ENCODE data around the gene ARHGAP22. TPM values are rescaled to one million over a fixed set of nuclear protein-coding genes. Genes with fewer than 3 reads are reported as not detected.
A peak's percentile ranks its signal among the peaks of the same experiment; 100 is the strongest.
"Not testable (repeated sequence)": the region's sequence is repeated elsewhere in the genome, so short reads cannot be mapped to it uniquely, and the experiment has no call there.

ARHGAP22 gene
- total RNA-seq, 1 donor from 2014 or later, result 3.2 TPM

DNA sequence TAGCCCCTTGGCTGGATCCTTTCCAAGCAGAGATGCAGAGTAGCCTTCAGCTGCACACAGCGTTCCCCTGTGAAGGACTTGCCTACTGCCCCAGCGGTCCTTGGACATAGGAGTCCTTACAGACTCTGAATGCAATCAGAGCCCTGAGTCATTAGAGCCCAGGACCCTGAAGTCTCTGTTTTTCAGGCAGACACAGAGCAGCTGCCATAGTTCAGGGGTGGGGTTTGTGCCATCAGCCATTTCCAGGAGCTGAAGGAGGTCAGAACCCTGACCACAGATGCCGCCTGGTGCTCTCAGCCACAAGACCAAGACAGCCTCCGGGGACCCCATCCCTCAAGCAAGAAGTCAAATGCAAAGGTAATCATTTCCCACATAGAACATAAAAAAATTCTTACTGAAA lies 47.0 kb upstream of the ARHGAP22 start:
- peak in 1 of 2 donors; percentile 82 for DNase-seq (ENCODE audit: extremely low spot score in 2 of 2)
- H3K4me3 ChIP-seq, result no peak overlapping the region
- H3K27ac ChIP-seq, result no peak overlapping the region
- intact Hi-C loops (cut with DNase I), result no loop called here
- H3K36me3 ChIP-seq, result no peaks in the 10 kb centered on the region
- no peak for TF ChIP-seq POLR2AphosphoS5 (IDR thresholded peaks at IDR 0.05; ENCODE audit: insufficient read depth in 1 of 2, low read depth in 1 of 2)
- TF ChIP-seq, protein P1, sequence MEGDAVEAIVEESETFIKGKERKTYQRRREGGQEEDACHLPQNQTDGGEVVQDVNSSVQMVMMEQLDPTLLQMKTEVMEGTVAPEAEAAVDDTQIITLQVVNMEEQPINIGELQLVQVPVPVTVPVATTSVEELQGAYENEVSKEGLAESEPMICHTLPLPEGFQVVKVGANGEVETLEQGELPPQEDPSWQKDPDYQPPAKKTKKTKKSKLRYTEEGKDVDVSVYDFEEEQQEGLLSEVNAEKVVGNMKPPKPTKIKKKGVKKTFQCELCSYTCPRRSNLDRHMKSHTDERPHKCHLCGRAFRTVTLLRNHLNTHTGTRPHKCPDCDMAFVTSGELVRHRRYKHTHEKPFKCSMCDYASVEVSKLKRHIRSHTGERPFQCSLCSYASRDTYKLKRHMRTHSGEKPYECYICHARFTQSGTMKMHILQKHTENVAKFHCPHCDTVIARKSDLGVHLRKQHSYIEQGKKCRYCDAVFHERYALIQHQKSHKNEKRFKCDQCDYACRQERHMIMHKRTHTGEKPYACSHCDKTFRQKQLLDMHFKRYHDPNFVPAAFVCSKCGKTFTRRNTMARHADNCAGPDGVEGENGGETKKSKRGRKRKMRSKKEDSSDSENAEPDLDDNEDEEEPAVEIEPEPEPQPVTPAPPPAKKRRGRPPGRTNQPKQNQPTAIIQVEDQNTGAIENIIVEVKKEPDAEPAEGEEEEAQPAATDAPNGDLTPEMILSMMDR (IDR thresholded peaks at IDR 0.05), result no peak
- no peaks in the 10 kb centered on the region for H3K9me3 ChIP-seq
- H3K27me3 ChIP-seq, result no peaks in the 10 kb centered on the region
- H3K4me1 ChIP-seq, result peaks cover 18% of the 10 kb centered on the region

DNA sequence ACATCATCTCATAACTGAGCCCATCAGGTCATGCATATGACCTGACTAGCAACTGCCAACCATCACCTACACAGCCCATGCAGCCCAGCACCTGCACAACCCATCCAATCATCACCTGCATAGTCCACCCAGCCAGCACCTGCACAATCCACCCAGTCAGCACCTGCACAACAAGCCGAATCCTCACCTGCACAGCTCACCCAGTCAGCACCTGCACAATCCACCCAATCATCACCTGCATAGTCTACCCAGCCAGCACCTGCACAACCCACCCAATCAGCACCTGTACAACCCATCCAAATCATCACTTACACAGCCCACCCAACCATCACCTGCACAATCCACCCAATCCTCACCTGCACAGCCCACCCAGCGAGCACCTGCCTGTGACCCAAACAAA lies 46.4 kb upstream of the ARHGAP22 start:
- Histone ChIP-seq H3K4me1 (peaks cover 13% of the 10 kb centered on the region), H3K9me3 (no peaks in the 10 kb centered on the region), H3K4me3 (no peak overlapping the region), H3K27me3 (no peaks in the 10 kb centered on the region), H3K27ac (no peak overlapping the region), H3K36me3 (no peaks in the 10 kb centered on the region)
- intact Hi-C loops (cut with DNase I), result no loop called here
- peak in 1 of 2 donors; percentile 58 for DNase-seq (ENCODE audit: extremely low spot score in 2 of 2)
- TF ChIP-seq POLR2AphosphoS5 (IDR thresholded peaks at IDR 0.05; ENCODE audit: insufficient read depth in 1 of 2, low read depth in 1 of 2) (no peak), POLR2A (IDR thresholded peaks at IDR 0.05) (no peak)
- TF ChIP-seq, protein P1 (IDR thresholded peaks at IDR 0.05), result no peak

DNA sequence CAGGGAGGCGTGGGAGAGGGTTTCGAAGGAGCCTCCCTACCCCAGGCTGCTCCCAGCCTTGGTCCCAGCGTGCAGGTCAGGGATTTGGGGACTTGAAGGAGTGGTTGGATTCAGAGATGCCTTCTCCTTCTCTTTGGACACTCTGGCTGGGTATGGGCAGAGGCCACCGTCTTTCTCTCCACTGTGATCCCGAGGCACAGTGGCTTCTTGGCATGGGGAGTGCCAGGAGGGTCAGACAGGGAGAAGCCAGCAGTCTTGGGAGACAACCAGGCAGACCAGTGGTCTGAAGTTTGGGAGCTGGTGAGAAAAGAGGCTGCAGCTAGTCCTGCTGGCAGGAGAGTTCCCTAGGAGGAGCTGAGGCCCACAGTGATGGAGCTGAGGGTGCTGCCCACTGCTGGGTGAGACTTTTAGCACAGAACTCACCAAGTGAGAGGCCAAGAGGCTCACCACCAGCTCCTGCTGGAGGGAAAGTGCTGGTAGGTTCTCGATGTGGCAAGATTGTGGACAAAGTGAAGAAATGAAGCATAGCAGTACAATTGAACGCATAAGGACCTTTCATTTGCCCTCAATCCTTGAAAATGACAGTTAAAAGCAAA lies 44.6 kb upstream of the ARHGAP22 start:
- intact Hi-C loops (cut with DNase I), result no loop called here

DNA sequence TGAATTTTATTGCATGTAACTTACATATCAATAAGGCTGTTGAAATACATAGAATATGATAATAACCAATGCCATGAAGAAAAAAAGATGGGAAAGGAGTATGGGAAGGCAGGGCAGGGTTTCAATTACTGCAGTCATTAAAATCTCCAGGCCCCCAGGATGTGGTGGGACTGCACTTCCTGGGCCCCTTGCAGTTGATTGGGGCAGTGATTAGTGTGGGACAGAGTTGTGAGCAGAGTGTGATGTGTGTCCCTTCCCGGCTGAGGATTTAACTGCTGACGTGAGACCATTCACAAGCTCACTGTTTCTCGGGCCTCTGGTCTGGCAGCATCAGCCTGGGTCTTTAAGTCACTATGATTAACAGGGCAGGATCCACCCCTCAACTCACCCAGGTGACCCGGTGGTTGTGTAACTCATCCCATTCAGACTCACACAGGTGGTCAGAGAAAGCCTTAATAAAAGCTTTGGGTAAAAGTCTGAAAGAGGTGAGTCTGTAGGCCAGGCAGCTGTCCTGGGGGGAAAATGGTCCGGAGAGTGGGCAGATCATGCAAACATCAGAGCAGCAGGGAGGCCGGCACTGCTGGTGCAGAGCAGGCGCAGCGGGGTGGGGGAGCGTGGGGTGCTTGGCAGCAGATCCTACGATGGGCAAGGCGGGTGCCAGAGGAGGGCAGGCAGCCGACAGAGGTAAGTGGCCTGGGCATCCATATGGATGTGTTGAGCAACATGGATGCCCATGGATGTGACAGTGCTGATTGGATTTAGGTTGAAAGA lies 43.5 kb upstream of the ARHGAP22 start:
- TF ChIP-seq POLR2A (IDR thresholded peaks at IDR 0.05) (no peak), POLR2AphosphoS5 (IDR thresholded peaks at IDR 0.05; ENCODE audit: insufficient read depth in 1 of 2, low read depth in 1 of 2) (no peak)
- TF ChIP-seq, protein P1 (IDR thresholded peaks at IDR 0.05), result no peak
- peak; percentile 69 to 85 for DNase-seq (ENCODE audit: extremely low spot score in 2 of 2)
- H3K27me3 ChIP-seq, result no peaks in the 10 kb centered on the region
- H3K9me3 ChIP-seq, result no peaks in the 10 kb centered on the region
- intact Hi-C loops (cut with DNase I), result no loop called here
- no peak overlapping the region for H3K27ac ChIP-seq
- H3K4me1 ChIP-seq, result no peaks in the 10 kb centered on the region
- no peak overlapping the region for H3K4me3 ChIP-seq
- no peaks in the 10 kb centered on the region for H3K36me3 ChIP-seq

More for the DNA sequence above, 44.6 kb upstream of the ARHGAP22 start:
- no peaks in the 10 kb centered on the region for H3K27me3 ChIP-seq
- peak in 1 of 2 donors; percentile 79 for DNase-seq (ENCODE audit: extremely low spot score in 2 of 2)
- H3K4me1 ChIP-seq, result no peaks in the 10 kb centered on the region
- TF ChIP-seq POLR2A (IDR thresholded peaks at IDR 0.05) (no peak), POLR2AphosphoS5 (IDR thresholded peaks at IDR 0.05; ENCODE audit: insufficient read depth in 1 of 2, low read depth in 1 of 2) (no peak)
- TF ChIP-seq, protein P1 (IDR thresholded peaks at IDR 0.05), result no peak
- H3K4me3 ChIP-seq, result no peak overlapping the region
- H3K36me3 ChIP-seq, result no peaks in the 10 kb centered on the region
- H3K9me3 ChIP-seq, result no peaks in the 10 kb centered on the region
- H3K27ac ChIP-seq, result no peak overlapping the region

DNA sequence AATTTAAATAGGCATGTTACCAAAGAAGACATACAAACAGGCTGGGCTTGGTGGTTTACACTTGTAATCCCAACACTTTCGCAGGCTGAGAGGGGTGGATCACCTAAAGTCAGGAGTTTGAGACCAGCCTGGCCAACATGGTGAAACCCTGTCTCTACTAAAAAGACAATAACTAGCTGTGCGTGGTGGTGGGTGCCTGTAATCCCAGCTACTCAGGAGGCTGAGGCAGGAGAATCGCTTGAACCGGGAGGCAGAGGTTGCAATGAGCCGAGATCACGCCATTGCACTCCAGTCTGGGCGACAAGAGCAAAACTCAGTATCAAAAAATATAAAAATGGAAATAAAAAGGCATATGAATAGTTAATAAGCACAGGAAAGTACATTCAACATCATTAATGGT lies 42.2 kb upstream of the ARHGAP22 start:
- H3K36me3 ChIP-seq; H3K9me3 ChIP-seq; H3K4me3 ChIP-seq; H3K27me3 ChIP-seq; H3K27ac ChIP-seq; intact Hi-C loops (cut with DNase I); H3K4me1 ChIP-seq: not testable (repeated sequence)
- peak in 1 of 2 donors; percentile 46 for DNase-seq (ENCODE audit: extremely low spot score in 2 of 2)

Measured in vagina (tissue), 2 donors.